ENCODE measurements around the gene LRRN3.

DNA sequence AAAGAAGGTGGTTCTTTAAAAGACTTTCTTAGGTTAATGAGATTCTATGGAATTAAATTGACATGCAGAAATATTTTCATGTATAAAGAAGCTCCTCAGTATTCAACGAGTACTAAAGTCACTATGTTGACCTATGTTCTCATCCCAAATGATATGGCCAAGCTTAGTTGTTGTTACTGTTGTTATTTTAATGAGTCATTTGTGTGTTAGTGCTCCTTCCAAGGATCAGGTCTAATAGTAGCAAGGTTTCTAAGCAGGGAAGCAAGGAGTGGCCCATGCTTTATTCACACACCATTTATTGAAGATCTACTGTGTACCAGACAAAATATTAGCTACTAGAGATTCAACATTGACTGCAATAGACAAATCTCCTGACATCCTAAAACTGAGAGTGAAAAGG, 41.9 kb downstream of the LRRN3 start:
- TF ChIP-seq POLR2AphosphoS5 (IDR thresholded peaks at IDR 0.05; ENCODE audit: low read depth, low read length) (no peak), POLR2A (IDR thresholded peaks at IDR 0.05; ENCODE audit: low read depth, low read length) (no peak), SPI1 (IDR thresholded peaks at IDR 0.05; ENCODE audit: low read depth, low read length) (no peak), TAF1 (IDR thresholded peaks at IDR 0.05; ENCODE audit: low read depth, low read length) (no peak), POU2F2 (IDR thresholded peaks at IDR 0.05; ENCODE audit: low read depth, low read length) (no peak), PAX5 (IDR thresholded peaks at IDR 0.05; ENCODE audit: insufficient read depth, low read length, severe bottlenecking) (no peak)
